ENCODE data around the gene NTHL1.

Gene NTHL1

GRCh38 chr16:2084895-2085625 lies 37.4 kb upstream of the NTHL1 start:
- DNase-seq (ENCODE audit: low read depth in 1 of 2, low spot score in 1 of 2) = no peak

GRCh38 chr16:2083876-2084780 lies 36.5 kb upstream of the NTHL1 start:
- no peak for DNase-seq (ENCODE audit: low read depth in 1 of 2, low spot score in 1 of 2)

- no peak for DNase-seq (ENCODE audit: low read depth in 1 of 2, low spot score in 1 of 2)
These were observed 35.8 kb upstream of the NTHL1 start for GRCh38 chr16:2083409-2083808.

GRCh38 chr16:2082983-2083364 lies 35.3 kb upstream of the NTHL1 start:
- no peak for DNase-seq (ENCODE audit: low read depth in 1 of 2, low spot score in 1 of 2)

- no peak for DNase-seq (ENCODE audit: low read depth in 1 of 2, low spot score in 1 of 2)
These were observed 34.7 kb upstream of the NTHL1 start for GRCh38 chr16:2082171-2082982.

GRCh38 chr16:2081201-2082084 lies 33.8 kb upstream of the NTHL1 start:
- DNase-seq (ENCODE audit: low read depth in 1 of 2, low spot score in 1 of 2) = no peak

GRCh38 chr16:2079991-2080390 lies 32.4 kb upstream of the NTHL1 start:
- DNase-seq (ENCODE audit: low read depth in 1 of 2, low spot score in 1 of 2) = no peak

GRCh38 chr16:2079311-2079800 lies 31.7 kb upstream of the NTHL1 start:
- DNase-seq (ENCODE audit: low read depth in 1 of 2, low spot score in 1 of 2) = no peak

GRCh38 chr16:2078691-2079090 lies 31.1 kb upstream of the NTHL1 start:
- DNase-seq (ENCODE audit: low read depth in 1 of 2, low spot score in 1 of 2) = no peak

- no peak for DNase-seq (ENCODE audit: low read depth in 1 of 2, low spot score in 1 of 2)
These were observed 30.5 kb upstream of the NTHL1 start for GRCh38 chr16:2078096-2078495.

- no peak for DNase-seq (ENCODE audit: low read depth in 1 of 2, low spot score in 1 of 2)
These were observed 30.1 kb upstream of the NTHL1 start for GRCh38 chr16:2077696-2078095.

- DNase-seq (ENCODE audit: low read depth in 1 of 2, low spot score in 1 of 2) = no peak
These were observed 29.4 kb upstream of the NTHL1 start for GRCh38 chr16:2077016-2077415.

- DNase-seq (ENCODE audit: low read depth in 1 of 2, low spot score in 1 of 2) = no peak
These were observed 28.6 kb upstream of the NTHL1 start for GRCh38 chr16:2076072-2076865.

- no peak for DNase-seq (ENCODE audit: low read depth in 1 of 2, low spot score in 1 of 2)
These were observed 28.0 kb upstream of the NTHL1 start for GRCh38 chr16:2075631-2076030.

GRCh38 chr16:2074071-2074470 lies 26.4 kb upstream of the NTHL1 start:
- no peak for DNase-seq (ENCODE audit: low read depth in 1 of 2, low spot score in 1 of 2)

GRCh38 chr16:2072926-2073325 lies 25.3 kb upstream of the NTHL1 start:
- no peak for DNase-seq (ENCODE audit: low read depth in 1 of 2, low spot score in 1 of 2)

- DNase-seq (ENCODE audit: low read depth in 1 of 2, low spot score in 1 of 2) = no peak
These were observed 24.0 kb upstream of the NTHL1 start for GRCh38 chr16:2071454-2072202.

GRCh38 chr16:2070576-2071453 lies 23.2 kb upstream of the NTHL1 start:
- DNase-seq (ENCODE audit: low read depth in 1 of 2, low spot score in 1 of 2) = no peak
